GM23248 (cell line): ENCODE data around the gene ENSA. TPM values are rescaled to one million over a fixed set of nuclear protein-coding genes. Genes with fewer than 3 reads are reported as not detected.
A peak's percentile ranks its signal among the peaks of the same experiment; 100 is the strongest.

Experiments used
- DNase-seq: peaks from one replicate; pipeline ENCODE4 v3.0.0-alpha.2; 2015
- H2AFZ ChIP-seq: fragments of 200-600 bp; sonication (generic); 2 replicates; pipeline ENCODE4 v1.6.1; 2016; ENCODE audit warnings: antibody characterized with exemption
- H3F3A ChIP-seq: fragments of 200-600 bp; sonication (generic); 2 replicates; pipeline ENCODE4 v1.6.1; 2016; ENCODE audit warnings: mild to moderate bottlenecking, antibody characterized with exemption, mixed run types; ENCODE audit not compliant: insufficient read depth
- H3K27ac ChIP-seq: fragments of 200-600 bp; sonication (generic); 2 replicates; pipeline ENCODE4 v1.5.1; 2016; ENCODE audit warnings: mild to moderate bottlenecking
- H3K27me3 ChIP-seq: fragments of 200-600 bp; sonication (generic); replicated peaks from 2 replicates; pipeline ENCODE4 v1.6.1; 2016; ENCODE audit warnings: mild to moderate bottlenecking; ENCODE audit not compliant: insufficient read depth
- H3K36me3 ChIP-seq: fragments of 200-600 bp; sonication (generic); 2 replicates; pipeline ENCODE4 v1.6.1; 2016; ENCODE audit warnings: low read depth, mild to moderate bottlenecking
- H3K4me1 ChIP-seq: fragments of 200-600 bp; sonication (generic); 2 replicates; pipeline ENCODE4 v1.6.1; 2016; ENCODE audit warnings: mild to moderate bottlenecking; ENCODE audit not compliant: insufficient read depth
- H3K4me2 ChIP-seq: fragments of 200-600 bp; sonication (generic); one replicate; pipeline ENCODE4 v1.6.1; 2016; ENCODE audit warnings: mild to moderate bottlenecking; ENCODE audit not compliant: unreplicated experiment
- H3K4me3 ChIP-seq: fragments of 200-600 bp; sonication (generic); 2 replicates; pipeline ENCODE4 v1.5.1; 2016; ENCODE audit warnings: mild to moderate bottlenecking
- H3K79me2 ChIP-seq: fragments of 200-600 bp; sonication (generic); 2 replicates; pipeline ENCODE4 v1.6.1; 2016; ENCODE audit warnings: mild to moderate bottlenecking; ENCODE audit not compliant: insufficient read depth
- H3K9ac ChIP-seq: fragments of 200-600 bp; sonication (generic); 2 replicates; pipeline ENCODE4 v1.6.1; 2016; ENCODE audit warnings: mild to moderate bottlenecking
- H3K9me2 ChIP-seq: fragments of 200-600 bp; sonication (generic); 2 replicates; pipeline ENCODE4 v1.6.1; 2016; ENCODE audit warnings: mixed run types, mild to moderate bottlenecking, moderate library complexity; ENCODE audit not compliant: insufficient read depth
- H3K9me3 ChIP-seq: fragments of 200-600 bp; sonication (generic); one replicate; pipeline ENCODE4 v1.6.1; 2017; ENCODE audit warnings: low read depth
- H4K20me1 ChIP-seq: fragments of 200-600 bp; sonication (generic); 2 replicates; pipeline ENCODE4 v1.6.0; 2016; ENCODE audit not compliant: insufficient read depth
- EZH2 ChIP-seq: fragments of 200-600 bp; sonication (generic); IDR thresholded peaks from 2 replicates; pipeline ENCODE4 v1.6.1; 2018; ENCODE audit warnings: antibody characterized with exemption, mild to moderate bottlenecking; ENCODE audit not compliant: insufficient read depth, poor library complexity, severe bottlenecking
- EZH2phosphoT487 ChIP-seq: fragments of 200-600 bp; sonication (generic); IDR thresholded peaks from 2 replicates; pipeline ENCODE4 v1.6.1; 2018; ENCODE audit warnings: antibody characterized with exemption, moderate library complexity, mild to moderate bottlenecking, low read depth; ENCODE audit not compliant: insufficient read depth
- WGBS, 2 experiments: methylation state at CpG; one replicate each; pipeline ENCODE4 v1.1.6; 2015 to 2017; ENCODE audit warnings: low lambda C conversion rate in 2 of 2, low coverage in 1 of 2; ENCODE audit errors: missing lambda C conversion rate in 2 of 2; 5-methylcytosine and 5-hydroxymethylcytosine counted together
- in situ Hi-C: fragments of 300-500 bp; cut with MboI; formaldehyde crosslinking; loops from 2 replicates; pipeline ENCODE4 v1.15.0; 2020
- polyA plus RNA-seq: library from polyadenylated mRNA; unstranded; fragments of >200 nt; fragmentation: Nextera tagmentation; extraction: Ambion mirVana; gene quantifications from 2 replicates; pipeline ENCODE4 v1.2.1, GENCODE V29; 2016
- total RNA-seq: library from RNA; depleted of rRNA; stranded (reverse); fragments of >200 nt; shearing (Covaris generic); gene quantifications from 2 replicates; pipeline ENCODE4 v1.2.3, GENCODE V29; 2014

The ENSA gene
- total and polyA plus RNA-seq, 2 experiments from 2014 or later, result 44.4 to 54.3 TPM

DNA sequence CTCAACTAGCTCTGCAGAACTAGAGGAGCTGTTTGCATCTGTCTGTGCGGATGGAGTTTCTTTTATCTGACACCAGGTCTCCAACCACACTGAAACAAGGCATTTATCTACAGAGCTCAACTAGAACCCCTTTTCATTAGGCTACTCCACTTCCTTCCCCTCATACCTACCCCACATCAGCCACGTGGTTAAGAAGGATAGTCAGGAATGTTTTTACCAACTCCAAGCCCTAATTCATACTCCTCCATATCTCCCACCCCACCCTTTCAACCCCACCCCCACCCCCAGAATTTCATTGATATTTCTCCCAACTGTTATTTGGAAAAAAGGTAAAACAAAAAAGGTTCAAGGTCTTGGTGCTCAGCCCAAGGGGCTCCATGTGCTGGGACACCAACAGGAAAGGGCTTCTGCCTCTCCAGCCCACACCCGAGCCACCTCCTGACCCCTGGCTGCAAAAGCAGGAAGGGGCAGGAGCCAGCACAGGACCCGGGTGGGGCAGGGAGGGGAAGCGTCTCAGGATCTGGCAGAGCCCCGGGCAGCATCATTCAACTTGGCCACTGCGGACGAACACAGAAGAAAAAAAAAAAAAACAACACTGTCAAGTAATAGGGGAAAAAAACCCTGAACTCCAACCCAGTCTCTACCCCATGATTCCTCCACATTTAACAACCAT, 7.0 kb downstream of the ENSA start:
- TF ChIP-seq EZH2, result no peak
- no peak for TF ChIP-seq EZH2phosphoT487
- peak overlapping the region; percentile 32 for H3K27ac ChIP-seq
- in situ Hi-C loops, result no loop called here
- H3K79me2 ChIP-seq, result peaks cover 82% of the 10 kb centered on the region
- no peak overlapping the region for H2AFZ ChIP-seq
- H3K4me2 ChIP-seq, result no peak overlapping the region
- DNase-seq, result no peak
- no peak overlapping the region for H3K4me3 ChIP-seq
- H3K9ac ChIP-seq, result 0 out of 2 replicates have a peak overlapping the region, but pooled peaks have one; percentile 41
- H3K9me2 ChIP-seq, result no peaks in the 10 kb centered on the region
- H3K9me3 ChIP-seq, result no peaks in the 10 kb centered on the region
- no peaks in the 10 kb centered on the region for H3K27me3 ChIP-seq
- H3F3A ChIP-seq, result peaks cover 41% of the 10 kb centered on the region
- H4K20me1 ChIP-seq, result no peaks in the 10 kb centered on the region
- peaks cover 30% of the 10 kb centered on the region for H3K36me3 ChIP-seq
- WGBS, 2 experiments, result 46 to 53% methylated on average over 5 to 8 of the region's 8 CpGs
- peaks cover 22% of the 10 kb centered on the region for H3K4me1 ChIP-seq

DNA sequence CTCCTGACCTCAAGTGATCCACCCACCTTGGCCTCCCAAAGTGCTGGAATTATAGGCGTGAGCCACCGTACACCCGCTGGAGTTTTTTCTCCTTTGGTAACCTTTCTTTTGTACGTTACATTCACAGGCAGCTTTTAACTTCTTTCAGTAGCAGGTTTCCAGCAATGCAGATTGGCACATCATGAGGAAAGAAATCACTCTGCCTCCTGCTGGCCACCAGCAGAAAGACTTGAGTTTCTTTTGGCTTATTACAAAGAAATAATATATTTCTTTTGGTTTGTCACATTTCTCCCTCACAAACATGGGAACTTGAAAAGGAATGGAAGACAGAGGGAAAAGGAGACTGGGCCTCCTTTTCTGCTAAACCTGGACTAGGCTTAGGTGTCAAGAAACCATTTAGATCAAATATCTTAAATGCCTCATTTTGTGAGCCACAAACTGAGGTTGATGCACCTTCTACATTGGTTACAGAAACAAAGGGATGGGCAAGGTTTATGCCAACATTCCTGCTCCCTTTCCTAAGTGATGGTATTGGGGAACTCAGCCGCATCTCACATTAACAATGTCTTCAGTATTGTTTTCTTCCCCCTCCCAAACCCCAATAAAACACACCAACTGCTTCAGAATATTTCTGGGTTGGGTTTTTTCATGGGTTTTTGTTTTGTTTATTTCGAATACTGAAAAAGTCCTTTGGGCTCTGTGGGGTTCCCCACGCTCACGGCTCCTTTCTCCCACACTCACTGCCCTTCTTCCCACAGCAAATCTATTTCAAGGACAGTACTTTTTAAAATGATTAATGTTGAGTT, 7.7 kb downstream of the ENSA start:
- in situ Hi-C loops, result no loop called here
- no peaks in the 10 kb centered on the region for H3K27me3 ChIP-seq
- H3K9me2 ChIP-seq, result no peaks in the 10 kb centered on the region
- H3K4me2 ChIP-seq, result peak overlapping the region; percentile 13
- 76% methylated on average over 8 of the region's 8 CpGs for WGBS, 2 experiments
- H4K20me1 ChIP-seq, result no peaks in the 10 kb centered on the region
- H3K79me2 ChIP-seq, result peaks cover 82% of the 10 kb centered on the region
- H3K9ac ChIP-seq, result peak overlapping the region; percentile 41; the same call in 1 of the 2 replicates
- H3K27ac ChIP-seq, result peak overlapping the region; percentile 32
- peaks cover 22% of the 10 kb centered on the region for H3K36me3 ChIP-seq
- H3F3A ChIP-seq, result peaks cover 37% of the 10 kb centered on the region
- DNase-seq, result peak; percentile 82
- no peak for TF ChIP-seq EZH2
- no peak for TF ChIP-seq EZH2phosphoT487
- H3K4me1 ChIP-seq, result peaks cover 22% of the 10 kb centered on the region
- no peaks in the 10 kb centered on the region for H3K9me3 ChIP-seq
- H2AFZ ChIP-seq, result no peak overlapping the region
- no peak overlapping the region for H3K4me3 ChIP-seq

GRCh38 chr1:150620919-150621318, 8.5 kb downstream of the ENSA start:
- in situ Hi-C loops, result no loop called here
- TF ChIP-seq EZH2 (no peak), EZH2phosphoT487 (no peak)
- H3K27me3 ChIP-seq, result no peaks in the 10 kb centered on the region
- H3K9me3 ChIP-seq, result no peaks in the 10 kb centered on the region
- peaks cover 36% of the 10 kb centered on the region for H3F3A ChIP-seq
- H3K9me2 ChIP-seq, result no peaks in the 10 kb centered on the region
- no peak overlapping the region for H3K4me3 ChIP-seq
- no peaks in the 10 kb centered on the region for H4K20me1 ChIP-seq
- no peak for DNase-seq
- peak overlapping the region; percentile 45 for H3K27ac ChIP-seq
- WGBS, 2 experiments, result 100% methylated on average over 2 of the region's 2 CpGs
- H3K4me1 ChIP-seq, result peaks cover 22% of the 10 kb centered on the region
- peak overlapping the region; percentile 13 for H3K4me2 ChIP-seq
- peak overlapping the region; percentile 39; the same call in 1 of the 2 replicates for H3K9ac ChIP-seq
- no peak overlapping the region for H2AFZ ChIP-seq
- peaks cover 75% of the 10 kb centered on the region for H3K79me2 ChIP-seq
- peaks cover 17% of the 10 kb centered on the region for H3K36me3 ChIP-seq

DNA sequence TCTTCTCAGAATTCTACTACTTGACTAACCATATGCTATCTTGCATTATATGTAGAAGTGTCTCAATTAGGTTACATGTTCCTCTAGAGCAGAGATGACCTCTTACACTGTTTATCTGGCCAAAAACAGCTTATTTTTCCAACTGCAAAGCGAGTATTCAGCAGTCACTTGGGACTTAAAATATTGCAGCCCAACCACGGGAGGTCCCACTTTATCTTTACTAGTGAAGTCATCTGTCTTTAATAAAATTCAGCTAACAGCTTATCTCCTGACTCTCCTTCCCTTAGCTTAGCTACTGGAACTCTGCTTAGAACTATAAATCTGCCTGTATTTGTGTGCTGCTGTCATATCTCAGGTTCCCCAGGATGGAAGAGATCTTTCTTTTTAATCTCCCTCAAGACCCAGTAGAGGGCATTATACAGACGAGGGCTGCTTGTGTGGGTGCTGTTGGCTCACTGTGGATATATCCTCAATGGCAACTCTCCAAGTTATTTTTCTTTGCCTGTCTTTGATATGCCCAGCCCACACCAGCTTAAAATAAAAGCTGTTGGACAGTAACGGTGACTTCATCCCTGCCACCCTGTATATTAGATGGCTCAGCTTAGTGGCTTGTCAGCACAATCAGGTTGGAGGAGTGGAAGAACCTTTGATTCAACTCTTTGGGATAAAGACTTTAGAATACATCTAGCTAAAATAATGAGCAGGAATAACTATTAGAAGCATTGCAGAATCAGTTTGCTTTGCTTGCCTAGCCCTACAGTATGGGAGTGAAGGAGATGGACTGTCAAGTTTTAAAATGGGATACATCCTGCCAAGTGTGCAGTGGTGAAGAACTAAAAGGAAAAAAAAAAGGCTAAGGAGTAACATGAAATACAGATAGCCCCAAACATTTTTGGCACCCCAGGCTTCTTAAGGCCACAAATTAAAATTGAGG, 9.6 kb downstream of the ENSA start:
- no peaks in the 10 kb centered on the region for H4K20me1 ChIP-seq
- H3K9me2 ChIP-seq, result no peaks in the 10 kb centered on the region
- peak overlapping the region; percentile 45 for H3K27ac ChIP-seq
- in situ Hi-C loops, result no loop called here
- 4 to 7% methylated on average over 4 of the region's 4 CpGs for WGBS, 2 experiments
- DNase-seq, result peak; percentile 92
- H3K4me1 ChIP-seq, result peaks cover 22% of the 10 kb centered on the region
- H3K79me2 ChIP-seq, result peaks cover 66% of the 10 kb centered on the region
- H3K4me3 ChIP-seq, result 0 out of 2 replicates have a peak overlapping the region, but pooled peaks have one; percentile 15
- H3K36me3 ChIP-seq, result peaks cover 10% of the 10 kb centered on the region
- H3K4me2 ChIP-seq, result peak overlapping the region; percentile 39
- peak overlapping the region; percentile 39 for H3K9ac ChIP-seq
- H2AFZ ChIP-seq, result no peak overlapping the region
- H3F3A ChIP-seq, result peaks cover 40% of the 10 kb centered on the region
- H3K9me3 ChIP-seq, result no peaks in the 10 kb centered on the region
- no peak for TF ChIP-seq EZH2phosphoT487
- no peaks in the 10 kb centered on the region for H3K27me3 ChIP-seq
